K562 (cell line): ENCODE measurements around the gene FGR. TPM values are rescaled to one million over a fixed set of nuclear protein-coding genes. Genes with fewer than 3 reads are reported as not detected.

Experiments
- BHLHE40 ChIP-seq: IDR thresholded peaks from 2 replicates; pipeline ENCODE4 v1.6.1; 2011; ENCODE audit warnings: low read length, improper control_type of control experiment
- BRCA1 ChIP-seq, 2 experiments: fragments of 450-650 bp in 1 of 2; sonication (generic) in 1 of 2; formaldehyde crosslinking in 1 of 2; IDR thresholded peaks; 2 replicates each; pipeline versions ENCODE4 v1.5.0 to v1.6.1; 2017 to 2020; ENCODE audit warnings: mild to moderate bottlenecking in 1 of 2, missing genetic modification reagents in 1 of 2
- HSF4 ChIP-seq: fragments of 250-450 bp; sonication (Bioruptor Pico); IDR thresholded peaks from 2 replicates; pipeline ENCODE4 v2.1.2; 2022; ENCODE audit warnings: mild to moderate bottlenecking, moderate library complexity, borderline replicate concordance
- MTF1 ChIP-seq: fragments of 250-450 bp; sonication (Bioruptor Pico); IDR thresholded peaks from 2 replicates; pipeline ENCODE4 v1.9.0; 2021; ENCODE audit warnings: moderate library complexity, mild to moderate bottlenecking, inconsistent platforms, borderline replicate concordance
- NCOR1 ChIP-seq: fragments of 450-650 bp; IDR thresholded peaks from 2 replicates; pipeline ENCODE4 v1.6.1; 2016; ENCODE audit warnings: mild to moderate bottlenecking, moderate library complexity
- PHB2 ChIP-seq: fragments of 450-650 bp; IDR thresholded peaks from 2 replicates; pipeline ENCODE4 v1.6.1; 2017; ENCODE audit warnings: low read depth
- SIX5 ChIP-seq, 2 experiments: IDR thresholded peaks; 2 replicates each; pipeline ENCODE4 v1.6.1; 2011; ENCODE audit warnings: low read length in 2 of 2, borderline replicate concordance in 1 of 2, low read depth in 1 of 2, mild to moderate bottlenecking in 1 of 2, moderate library complexity in 1 of 2; ENCODE audit not compliant: insufficient read depth in 1 of 2
- ZFPM2 ChIP-seq: fragments of 250-450 bp; sonication (Bioruptor Pico); IDR thresholded peaks from 2 replicates; pipeline ENCODE4 v1.5.1; 2022; ENCODE audit warnings: mild to moderate bottlenecking
- ZNF143 ChIP-seq: sonication (generic); formaldehyde crosslinking; IDR thresholded peaks from 2 replicates; pipeline ENCODE4 v1.9.0; 2022; ENCODE audit warnings: mild to moderate bottlenecking, missing genetic modification reagents
- ZNF707 ChIP-seq: fragments of 250-450 bp; sonication (Bioruptor Pico); conservative IDR thresholded peaks from 2 replicates; pipeline ENCODE4 v1.8.0; 2022; ENCODE audit warnings: inconsistent platforms, mild to moderate bottlenecking, moderate library complexity
- polyA plus RNA-seq, 8 experiments: library from polyadenylated mRNA; depleted of rRNA in 4 of 8; stranded (reverse) in 5 of 8; unstranded in 3 of 8; fragments of >200 nt; fragmentation: Nextera tagmentation in 2 of 8; fragmentation: Illumina TruSeq in 1 of 8; extraction: Ambion mirVana in 2 of 8; extraction: Trizol in 1 of 8; gene quantifications; 2 replicates each; pipeline versions ENCODE4 v1.2.1 to v1.2.3, GENCODE V29; 2011 to 2014; ENCODE audit warnings: inconsistent platforms in 1 of 8, missing spikeins in 1 of 8
- total RNA-seq, 7 experiments: library from RNA; depleted of rRNA in 6 of 7; stranded (reverse); fragments of >200 nt in 6 of 7; fragmentation: Illumina TruSeq in 2 of 7; extraction: Trizol in 2 of 7; gene quantifications; 2 replicates each; pipeline versions ENCODE4 v1.2.1 to v1.2.3, GENCODE V29; 2011 to 2021; ENCODE audit warnings: low replicate concordance in 1 of 7
- TF ChIP-seq, protein P1 (sequence below): sonication (generic); formaldehyde crosslinking; IDR thresholded peaks from 2 replicates; pipeline ENCODE4 v1.8.1; 2023; ENCODE audit warnings: missing genetic modification reagents, mild to moderate bottlenecking, borderline replicate concordance
- TF ChIP-seq, protein P2 (sequence below): fragments of 450-650 bp; IDR thresholded peaks from 2 replicates; pipeline ENCODE4 v1.6.1; 2016; ENCODE audit warnings: low read depth, mild to moderate bottlenecking, moderate library complexity

FGR gene
- total and polyA plus RNA-seq, 9 of the 15 experiments (the other 6 are each of a cell fraction or from before 2014, with no cell fraction given): 0.04 to 0.11 TPM; not detected in 7

DNA sequence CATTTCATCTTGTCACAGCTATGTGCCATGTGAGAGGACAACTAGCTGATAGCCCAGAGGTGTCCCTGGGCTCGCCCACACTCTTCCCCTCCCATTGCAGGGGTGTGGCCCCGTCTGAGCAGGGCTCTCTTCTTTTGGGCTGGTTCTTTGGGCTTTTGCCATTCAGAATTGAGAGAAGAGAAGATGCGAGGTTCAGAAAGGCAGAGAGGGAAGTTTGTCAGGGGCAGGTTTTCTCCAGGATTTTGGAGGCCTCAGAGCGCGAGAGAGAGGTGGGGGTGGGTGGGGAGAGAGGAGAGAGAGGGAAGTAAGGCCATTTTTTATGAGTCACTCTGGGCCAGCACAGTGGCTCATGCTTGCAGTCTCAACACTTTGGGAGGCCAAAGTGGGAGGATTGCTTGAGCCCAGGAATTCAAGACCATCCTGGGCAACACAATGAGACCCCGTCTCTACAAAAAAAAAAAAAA lies 31.8 kb upstream of the FGR start (continued):
- TF ChIP-seq PHB2: no peak
- TF ChIP-seq, protein P1, sequence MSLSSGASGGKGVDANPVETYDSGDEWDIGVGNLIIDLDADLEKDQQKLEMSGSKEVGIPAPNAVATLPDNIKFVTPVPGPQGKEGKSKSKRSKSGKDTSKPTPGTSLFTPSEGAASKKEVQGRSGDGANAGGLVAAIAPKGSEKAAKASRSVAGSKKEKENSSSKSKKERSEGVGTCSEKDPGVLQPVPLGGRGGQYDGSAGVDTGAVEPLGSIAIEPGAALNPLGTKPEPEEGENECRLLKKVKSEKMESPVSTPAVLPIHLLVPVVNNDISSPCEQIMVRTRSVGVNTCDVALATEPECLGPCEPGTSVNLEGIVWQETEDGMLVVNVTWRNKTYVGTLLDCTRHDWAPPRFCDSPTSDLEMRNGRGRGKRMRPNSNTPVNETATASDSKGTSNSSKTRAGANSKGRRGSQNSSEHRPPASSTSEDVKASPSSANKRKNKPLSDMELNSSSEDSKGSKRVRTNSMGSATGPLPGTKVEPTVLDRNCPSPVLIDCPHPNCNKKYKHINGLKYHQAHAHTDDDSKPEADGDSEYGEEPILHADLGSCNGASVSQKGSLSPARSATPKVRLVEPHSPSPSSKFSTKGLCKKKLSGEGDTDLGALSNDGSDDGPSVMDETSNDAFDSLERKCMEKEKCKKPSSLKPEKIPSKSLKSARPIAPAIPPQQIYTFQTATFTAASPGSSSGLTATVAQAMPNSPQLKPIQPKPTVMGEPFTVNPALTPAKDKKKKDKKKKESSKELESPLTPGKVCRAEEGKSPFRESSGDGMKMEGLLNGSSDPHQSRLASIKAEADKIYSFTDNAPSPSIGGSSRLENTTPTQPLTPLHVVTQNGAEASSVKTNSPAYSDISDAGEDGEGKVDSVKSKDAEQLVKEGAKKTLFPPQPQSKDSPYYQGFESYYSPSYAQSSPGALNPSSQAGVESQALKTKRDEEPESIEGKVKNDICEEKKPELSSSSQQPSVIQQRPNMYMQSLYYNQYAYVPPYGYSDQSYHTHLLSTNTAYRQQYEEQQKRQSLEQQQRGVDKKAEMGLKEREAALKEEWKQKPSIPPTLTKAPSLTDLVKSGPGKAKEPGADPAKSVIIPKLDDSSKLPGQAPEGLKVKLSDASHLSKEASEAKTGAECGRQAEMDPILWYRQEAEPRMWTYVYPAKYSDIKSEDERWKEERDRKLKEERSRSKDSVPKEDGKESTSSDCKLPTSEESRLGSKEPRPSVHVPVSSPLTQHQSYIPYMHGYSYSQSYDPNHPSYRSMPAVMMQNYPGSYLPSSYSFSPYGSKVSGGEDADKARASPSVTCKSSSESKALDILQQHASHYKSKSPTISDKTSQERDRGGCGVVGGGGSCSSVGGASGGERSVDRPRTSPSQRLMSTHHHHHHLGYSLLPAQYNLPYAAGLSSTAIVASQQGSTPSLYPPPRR: no peak
- TF ChIP-seq ZFPM2 (CRISPR knock-in tag): no peak
- TF ChIP-seq MTF1 (CRISPR knock-in tag): no peak
- no peak for TF ChIP-seq ZNF143 (CRISPR knock-in tag)
- TF ChIP-seq, protein P2, sequence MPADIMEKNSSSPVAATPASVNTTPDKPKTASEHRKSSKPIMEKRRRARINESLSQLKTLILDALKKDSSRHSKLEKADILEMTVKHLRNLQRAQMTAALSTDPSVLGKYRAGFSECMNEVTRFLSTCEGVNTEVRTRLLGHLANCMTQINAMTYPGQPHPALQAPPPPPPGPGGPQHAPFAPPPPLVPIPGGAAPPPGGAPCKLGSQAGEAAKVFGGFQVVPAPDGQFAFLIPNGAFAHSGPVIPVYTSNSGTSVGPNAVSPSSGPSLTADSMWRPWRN: no peak
- TF ChIP-seq HSF4 (CRISPR knock-in tag): no peak
- TF ChIP-seq BRCA1 (IDR thresholded peaks at IDR 0.05): no peak
- TF ChIP-seq BRCA1 (CRISPR knock-in tag; IDR thresholded peaks at IDR 0.05): no peak
- TF ChIP-seq NCOR1: no peak
- no peak for TF ChIP-seq ZNF707 (CRISPR knock-in tag)
- no peak for TF ChIP-seq BHLHE40
- no peak for TF ChIP-seq SIX5 (IDR thresholded peaks at IDR 0.05; ENCODE audit: borderline replicate concordance in 1 of 2, insufficient read depth in 1 of 2, low read depth in 1 of 2, low read length in 2 of 2)
